Measurements from ENCODE around the gene FBXO24.
A peak's percentile ranks its signal among the peaks of the same experiment; 100 is the strongest.

The FBXO24 gene

GRCh38 chr7:100626055-100626454 lies 39.9 kb downstream of the FBXO24 start:
- DNase-seq = no peak

GRCh38 chr7:100626530-100627237 lies 40.6 kb downstream of the FBXO24 start:
- peak; percentile 80 for DNase-seq

GRCh38 chr7:100627238-100627549 lies 41.1 kb downstream of the FBXO24 start:
- DNase-seq = no peak

- DNase-seq = no peak
Observed at GRCh38 chr7:100629117-100629716, 43.1 kb downstream of the FBXO24 start.

GRCh38 chr7:100630066-100630465 lies 43.9 kb downstream of the FBXO24 start:
- no peak for DNase-seq

- peak; percentile 56 for DNase-seq
Observed at GRCh38 chr7:100632951-100633717, 47.0 kb downstream of the FBXO24 start.

- DNase-seq = no peak
Observed at GRCh38 chr7:100639995-100640516, 53.9 kb downstream of the FBXO24 start.

- DNase-seq = no peak
Observed at GRCh38 chr7:100640517-100641440, 54.7 kb downstream of the FBXO24 start.

GRCh38 chr7:100641463-100641859 lies 55.3 kb downstream of the FBXO24 start, which contains the start of gene TFR2:
Gene TFR2, minus strand, starts transcription at chr7:100641552. Its CDS starts 43 bp downstream, at chr7:100641509.
- DNase-seq = no peak

GRCh38 chr7:100641860-100642533 lies 55.9 kb downstream of the FBXO24 start:
- no peak for DNase-seq

GRCh38 chr7:100642534-100642907 lies 56.4 kb downstream of the FBXO24 start:
- no peak for DNase-seq

GRCh38 chr7:100649826-100650565 lies 63.9 kb downstream of the FBXO24 start:
- no peak for DNase-seq
